CD4-positive, alpha-beta T cell treated with Interleukin-1 beta for 1 hour (primary cell): ENCODE results near the gene LDHB.
"Not testable (repeated sequence)": the region's sequence is repeated elsewhere in the genome, so short reads cannot be mapped to it uniquely, and the experiment has no call there.

Source experiments
- DNase-seq, 2 donors: peaks; one replicate each; pipeline ENCODE4 v3.0.0-alpha.2; 2020 to 2022

The LDHB gene

DNA sequence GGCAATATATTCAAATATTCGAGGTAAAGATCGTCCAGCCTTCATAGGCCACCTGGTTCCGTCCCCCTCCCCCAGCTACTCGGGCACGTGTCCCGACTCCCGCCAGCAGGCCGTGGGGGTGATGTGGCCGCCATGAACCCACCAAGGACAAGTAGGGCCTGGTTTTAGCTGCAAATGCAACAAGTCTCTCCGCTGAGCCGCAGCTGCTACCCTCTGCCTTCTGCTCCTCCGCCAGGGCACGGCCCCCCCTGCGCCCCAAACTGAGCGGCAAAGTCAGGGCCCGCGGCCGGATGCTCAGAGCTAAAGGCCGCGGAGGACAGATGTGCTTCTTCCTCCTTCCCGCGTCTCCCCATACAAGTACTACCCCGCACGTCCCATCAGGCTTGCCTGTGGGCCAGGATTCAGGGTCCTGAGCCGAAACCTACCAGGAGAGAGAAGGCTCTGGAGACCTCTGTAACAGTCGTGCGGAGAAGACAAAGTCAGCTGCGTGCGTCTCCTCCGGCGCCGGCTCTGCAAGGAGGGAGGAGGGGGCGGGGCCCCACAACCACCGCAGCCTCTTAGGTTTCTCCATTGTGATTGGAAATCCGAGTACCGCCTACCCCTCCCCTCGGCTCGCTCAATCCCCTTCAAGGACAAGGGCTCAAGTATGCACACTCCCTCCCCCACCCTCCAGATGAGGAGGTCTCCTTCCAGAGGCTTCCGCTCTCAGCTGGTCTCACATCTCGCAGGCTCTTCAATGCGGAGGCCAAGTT, at the start of gene LDHB:
Gene LDHB, minus strand, starts transcription at position 517 of the 752 bp plus-strand sequence. CDS start 3,171 bp downstream, outside the sequence.
- DNase-seq: peak; percentile 87 to 90

DNA sequence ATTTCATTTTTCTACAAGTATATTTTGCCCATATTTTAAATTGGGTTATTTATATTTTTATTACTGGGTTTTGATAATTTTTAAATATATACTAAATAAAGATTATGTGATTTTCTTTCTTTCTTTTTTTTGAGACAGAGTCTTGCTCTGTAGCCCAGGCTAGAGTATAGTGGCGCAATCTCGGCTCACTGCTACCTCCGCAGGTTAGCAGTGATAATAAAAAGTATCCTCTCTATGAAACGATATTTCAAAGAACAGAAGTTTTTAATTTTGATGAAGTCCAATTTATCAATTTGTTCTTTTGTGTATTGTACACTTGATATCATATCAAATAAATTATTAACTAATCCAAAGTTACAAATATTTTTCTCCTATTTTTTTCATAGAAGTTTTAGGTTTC, 47.2 kb upstream of the LDHB start:
- no peak for DNase-seq

DNA sequence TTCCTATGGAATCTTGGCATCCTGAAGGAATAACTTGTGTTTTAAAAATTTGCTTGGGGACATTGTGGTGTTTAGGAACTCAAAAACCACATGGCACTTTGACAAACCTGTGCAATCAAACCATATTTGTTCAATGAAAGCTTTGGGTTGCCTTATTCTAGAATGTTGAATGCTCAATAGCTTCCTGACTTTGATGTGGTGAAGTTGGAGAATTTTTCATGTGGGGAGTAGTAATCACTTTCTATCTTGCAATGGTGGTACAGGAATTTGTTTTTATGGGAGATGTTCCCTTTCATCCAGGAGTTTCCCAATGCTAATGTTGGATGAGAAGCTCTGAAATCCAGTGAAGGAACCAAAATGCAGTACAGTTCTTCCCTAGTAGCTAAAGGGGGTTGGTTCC, 42.2 kb upstream of the LDHB start:
- no peak for DNase-seq

DNA sequence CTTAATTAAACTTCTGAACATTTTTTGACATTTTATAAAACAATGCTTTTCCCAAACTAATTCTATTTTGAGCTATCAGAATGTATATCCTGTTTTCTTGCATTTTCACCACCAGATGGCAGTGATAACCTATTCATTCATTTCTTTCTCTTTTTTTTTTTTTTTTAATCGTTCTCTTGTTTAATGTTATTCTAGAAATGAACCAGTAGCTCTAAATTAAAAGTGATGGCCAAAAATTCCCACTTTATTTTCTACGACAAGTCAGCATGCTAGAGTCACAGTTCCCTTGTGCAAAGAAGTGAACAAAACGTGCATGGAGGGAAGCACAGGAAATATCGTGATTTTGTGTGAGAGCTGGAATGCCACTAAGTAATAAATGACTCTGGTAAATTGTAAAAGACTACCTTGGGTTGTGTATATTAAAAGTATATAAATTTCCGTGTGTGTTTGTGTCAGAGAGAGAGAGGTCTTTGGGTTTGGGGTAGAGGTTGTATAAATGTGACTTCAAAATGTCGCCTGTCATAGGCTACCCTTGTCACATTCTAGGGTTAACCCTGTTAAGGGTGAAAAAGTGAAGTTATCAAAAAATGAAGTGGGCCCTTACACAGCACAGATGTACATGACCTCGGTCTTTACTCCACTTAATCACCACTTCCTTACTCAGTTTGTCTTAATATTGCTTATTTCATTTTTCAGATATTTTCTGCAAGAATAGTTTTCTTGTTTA, 40.4 kb upstream of the LDHB start:
- peak in 1 of 2 donors; percentile 32 for DNase-seq

DNA sequence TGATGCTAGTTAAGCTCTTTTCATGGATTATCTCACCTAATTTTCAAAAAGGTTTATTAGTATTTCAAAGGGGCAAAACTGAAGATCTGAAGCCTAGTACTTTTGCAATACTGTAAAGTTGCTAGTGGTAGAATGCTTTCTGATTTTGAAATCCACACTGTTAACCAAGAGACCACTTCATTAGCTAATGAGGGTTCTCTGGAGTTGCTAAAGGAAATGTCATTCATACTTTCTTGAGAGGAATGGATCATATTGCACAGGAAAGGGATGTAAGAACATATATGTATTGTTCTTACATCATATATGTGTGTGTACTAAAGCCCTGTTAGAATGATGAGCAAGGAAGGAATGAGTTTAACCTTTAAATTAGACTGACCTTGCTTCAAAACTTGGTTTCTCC, 39.0 kb upstream of the LDHB start:
- DNase-seq: no peak

DNA sequence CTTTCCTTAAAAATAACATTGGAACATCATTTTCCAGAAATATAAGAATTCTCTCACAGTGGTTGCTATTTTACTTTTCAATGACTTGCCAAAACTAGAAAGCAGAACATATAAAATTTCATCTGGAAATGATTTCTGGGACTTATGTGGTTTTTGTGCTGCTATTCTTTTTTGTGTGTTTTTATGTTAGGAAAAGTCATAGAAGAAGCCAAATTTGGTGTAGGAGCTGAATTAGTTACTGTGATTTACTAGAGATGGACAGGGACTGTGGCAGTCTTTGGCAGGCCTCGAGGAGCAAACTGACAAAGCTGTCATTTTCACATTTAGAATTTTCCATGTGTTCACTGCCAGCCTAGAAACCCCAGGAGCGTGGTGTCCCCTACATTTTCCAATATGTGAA, 38.3 kb upstream of the LDHB start:
- no peak for DNase-seq

DNA sequence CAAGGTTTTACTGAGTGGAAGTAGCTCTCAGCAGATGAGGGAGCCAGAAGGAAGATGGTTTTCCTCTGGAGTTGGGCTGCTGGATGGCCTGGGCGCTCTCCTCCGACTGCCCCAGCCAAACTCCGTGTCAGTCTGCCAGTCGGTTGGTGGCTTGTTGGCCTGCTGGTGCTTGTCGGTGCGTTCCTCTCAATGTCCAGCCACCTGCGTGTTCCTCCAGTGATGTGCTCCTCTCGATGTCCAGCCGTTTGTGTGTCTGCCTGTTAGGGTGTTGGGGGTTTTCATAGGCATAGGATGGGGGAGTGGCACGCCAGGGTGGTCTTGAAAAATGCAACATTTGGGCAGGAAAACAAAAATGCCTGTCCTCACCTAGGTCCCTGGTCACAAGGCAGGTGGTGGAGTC, 37.0 kb upstream of the LDHB start:
- DNase-seq: no peak

DNA sequence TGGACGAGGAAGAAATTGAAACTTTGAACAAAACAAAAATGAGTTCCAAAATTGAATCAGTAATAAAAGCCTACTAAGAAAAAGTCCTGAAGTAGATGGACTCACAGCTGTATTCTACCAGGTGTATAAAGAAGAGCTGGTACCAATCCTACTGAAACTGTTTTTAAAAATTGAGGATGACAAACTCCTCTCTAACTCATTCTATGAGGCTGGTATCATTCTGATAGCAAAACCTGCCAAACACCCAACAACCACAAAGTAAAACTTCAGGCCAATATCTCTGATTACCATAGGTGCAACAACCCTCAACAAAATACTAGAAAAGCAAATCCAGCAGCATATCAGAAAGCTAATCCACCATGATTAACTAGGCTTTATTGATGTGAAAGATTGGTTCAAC, 33.9 kb upstream of the LDHB start:
- no peak for DNase-seq

DNA sequence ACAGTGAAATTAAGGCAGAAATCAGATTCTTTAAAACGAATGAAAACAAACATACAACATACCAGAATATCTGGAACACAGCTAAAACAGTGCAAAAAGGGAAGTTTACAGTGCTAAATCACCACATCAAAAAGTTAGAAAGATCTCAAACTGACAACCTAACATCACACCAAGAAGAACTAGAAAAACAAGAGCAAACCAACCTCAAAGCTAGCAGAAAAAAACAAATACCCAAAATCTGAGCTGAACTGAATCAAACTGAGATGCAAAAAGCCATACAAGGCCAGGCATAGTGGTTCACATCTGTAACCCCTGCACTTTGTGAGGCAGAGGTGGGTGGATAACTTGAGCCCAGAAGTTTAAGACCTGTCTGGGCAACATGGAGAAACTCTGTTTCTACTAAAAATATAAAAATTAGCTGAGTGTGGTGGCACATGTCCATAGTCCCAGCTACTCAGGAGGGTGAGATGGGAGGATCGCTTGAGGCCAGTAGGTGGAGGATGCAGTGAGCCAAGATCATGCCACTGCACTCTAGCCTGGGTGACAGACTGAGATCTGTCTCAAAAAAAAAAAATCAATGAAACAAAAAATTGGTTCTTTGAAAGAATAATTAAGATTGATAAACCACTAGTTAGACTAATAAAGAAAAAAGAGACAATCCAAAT, 33.2 kb upstream of the LDHB start:
- no peak for DNase-seq

DNA sequence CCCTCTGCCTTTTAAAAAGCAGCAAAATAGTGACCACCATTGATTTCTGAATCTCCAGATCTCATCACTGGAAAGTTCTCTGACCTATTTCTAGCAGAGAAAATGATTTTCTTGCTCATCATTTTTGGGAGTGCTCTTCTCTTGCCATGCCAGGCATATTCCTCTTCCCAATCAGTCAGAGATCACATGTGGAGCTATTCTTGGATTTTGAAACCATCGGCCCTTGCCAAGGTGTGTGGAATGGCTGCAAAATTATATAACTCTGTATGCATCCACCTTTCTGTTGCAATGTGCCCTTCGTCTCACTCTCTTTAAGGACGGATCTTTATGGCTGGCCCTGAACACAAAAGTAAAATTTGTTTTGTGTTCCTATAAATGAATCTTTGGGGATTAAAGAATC, 25.5 kb upstream of the LDHB start:
- DNase-seq: no peak

DNA sequence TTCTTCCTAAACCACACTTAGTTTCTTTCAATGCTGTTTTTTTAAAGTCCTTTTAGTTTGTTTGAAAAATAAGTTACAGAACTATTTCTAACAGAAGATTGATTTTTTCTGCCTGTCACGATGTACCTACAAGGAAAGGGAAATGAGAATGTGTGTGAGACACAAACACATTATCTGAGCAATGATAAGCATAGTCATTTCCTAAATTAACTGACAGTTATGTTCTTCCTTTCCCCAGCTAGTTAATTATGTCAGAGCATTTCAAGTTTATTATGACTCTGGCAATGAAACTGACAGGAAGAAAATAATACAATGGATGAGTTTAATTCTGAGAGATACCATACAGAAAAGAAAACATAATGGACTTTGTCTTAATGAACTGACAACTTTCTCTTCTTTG, 21.3 kb upstream of the LDHB start:
- no peak for DNase-seq

DNA sequence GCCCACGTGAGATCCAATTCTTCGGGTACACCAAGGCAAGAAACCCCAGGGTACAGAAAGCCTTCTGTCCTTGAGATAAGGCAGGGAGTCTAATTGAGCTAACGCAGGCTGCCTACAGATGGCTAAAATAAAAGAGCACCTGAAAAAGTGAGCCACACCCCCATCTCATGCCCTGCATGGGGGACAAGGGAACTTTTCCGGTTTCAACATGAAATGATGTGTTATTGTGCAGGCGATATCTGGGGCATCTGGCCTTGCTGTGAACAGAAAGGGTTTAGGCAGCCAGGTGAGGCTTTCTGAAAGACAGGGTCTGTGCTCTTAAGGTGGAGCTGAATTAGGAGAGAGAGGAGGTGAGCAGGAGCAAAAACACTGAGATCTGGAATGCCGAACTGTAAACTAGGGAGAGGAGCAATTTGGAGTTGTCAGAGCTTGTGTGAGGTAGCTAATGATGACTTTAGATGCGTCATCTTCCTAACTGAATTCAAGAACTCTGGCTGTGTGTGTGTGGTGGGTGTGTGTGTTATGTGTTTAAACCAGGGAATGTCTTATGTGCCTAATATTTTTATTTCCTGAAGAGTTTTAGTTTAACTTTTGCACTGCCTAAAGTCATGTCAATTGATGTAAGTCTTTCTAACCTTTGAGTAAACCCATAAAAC, 20.1 kb upstream of the LDHB start:
- peak in 1 of 2 donors; percentile 38 for DNase-seq

DNA sequence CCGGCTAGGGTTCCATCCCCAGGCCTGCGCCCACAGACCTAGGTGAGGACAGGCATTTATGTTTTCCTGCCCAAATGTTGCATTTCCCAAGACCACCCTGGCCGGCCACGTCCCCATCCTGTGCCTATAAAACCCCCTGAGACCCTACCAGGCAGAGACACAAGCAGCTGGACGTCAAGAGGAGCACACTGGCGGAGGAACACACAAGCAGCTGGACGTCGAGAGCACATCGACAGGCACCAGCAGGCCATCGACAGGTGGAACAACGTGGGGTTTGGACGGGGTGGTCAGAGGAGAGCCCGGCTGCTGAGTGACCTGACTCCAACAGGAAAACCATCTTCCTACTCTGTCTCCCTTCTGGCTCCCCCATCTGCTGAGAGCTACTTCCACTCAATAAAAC, 19.6 kb upstream of the LDHB start:
- no peak for DNase-seq

DNA sequence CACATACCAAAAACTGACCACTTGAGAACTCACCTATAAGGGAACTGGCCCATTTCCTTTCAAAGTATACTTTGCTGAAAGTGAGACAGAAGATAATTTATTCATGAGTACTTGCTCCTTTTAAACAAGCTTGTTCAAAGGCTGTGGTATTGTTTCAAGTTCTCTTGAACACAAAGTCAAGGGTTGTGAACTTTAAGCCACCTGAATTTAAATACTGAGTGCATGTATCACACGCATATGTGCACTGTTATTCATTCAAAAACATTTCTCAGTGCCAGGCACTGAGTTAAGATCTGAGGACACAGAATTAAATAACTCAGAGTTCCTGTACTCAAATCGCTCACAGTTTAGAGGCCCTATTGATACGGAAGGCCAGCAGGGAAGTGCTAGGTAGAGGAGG, 19.1 kb upstream of the LDHB start:
- DNase-seq: peak in 1 of 2 donors; percentile 22

DNA sequence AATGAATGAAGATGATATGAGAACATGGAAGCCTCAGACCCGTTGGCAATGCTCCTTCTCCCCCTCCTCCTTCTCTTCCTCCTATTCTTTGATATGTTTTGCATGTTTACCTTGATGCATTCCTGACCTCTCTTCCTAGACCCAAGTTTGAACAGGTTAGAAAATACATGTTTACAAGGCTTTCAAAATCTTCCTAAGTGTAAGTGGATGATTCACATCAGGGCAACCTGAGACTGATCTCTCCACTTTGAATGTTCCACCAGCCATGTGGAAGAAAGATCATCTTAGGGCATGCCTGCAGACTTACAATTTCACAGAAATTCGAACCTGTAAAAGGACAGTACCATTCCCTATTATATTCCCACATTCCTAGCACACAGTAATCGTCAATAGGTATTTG, 18.0 kb upstream of the LDHB start:
- DNase-seq: no peak

DNA sequence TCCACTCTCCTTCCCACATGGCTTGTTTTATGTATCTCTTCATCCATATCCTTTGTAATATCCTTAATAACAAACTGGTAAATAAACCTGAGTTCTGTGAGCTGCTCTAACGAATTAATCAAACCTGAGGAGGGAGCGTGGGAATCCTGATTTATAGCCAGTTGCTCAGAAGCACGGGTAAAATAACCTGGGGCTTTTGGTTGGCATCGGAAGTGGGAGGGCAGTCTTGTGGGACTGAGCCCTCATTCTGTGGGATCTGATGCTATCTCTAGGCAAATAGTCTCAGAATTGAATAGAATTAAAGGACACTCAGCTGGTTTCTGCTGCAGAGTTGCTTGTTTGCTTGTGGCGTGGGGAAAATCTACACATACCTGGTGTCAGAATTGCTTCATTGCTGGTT, 17.5 kb upstream of the LDHB start:
- DNase-seq: no peak

DNA sequence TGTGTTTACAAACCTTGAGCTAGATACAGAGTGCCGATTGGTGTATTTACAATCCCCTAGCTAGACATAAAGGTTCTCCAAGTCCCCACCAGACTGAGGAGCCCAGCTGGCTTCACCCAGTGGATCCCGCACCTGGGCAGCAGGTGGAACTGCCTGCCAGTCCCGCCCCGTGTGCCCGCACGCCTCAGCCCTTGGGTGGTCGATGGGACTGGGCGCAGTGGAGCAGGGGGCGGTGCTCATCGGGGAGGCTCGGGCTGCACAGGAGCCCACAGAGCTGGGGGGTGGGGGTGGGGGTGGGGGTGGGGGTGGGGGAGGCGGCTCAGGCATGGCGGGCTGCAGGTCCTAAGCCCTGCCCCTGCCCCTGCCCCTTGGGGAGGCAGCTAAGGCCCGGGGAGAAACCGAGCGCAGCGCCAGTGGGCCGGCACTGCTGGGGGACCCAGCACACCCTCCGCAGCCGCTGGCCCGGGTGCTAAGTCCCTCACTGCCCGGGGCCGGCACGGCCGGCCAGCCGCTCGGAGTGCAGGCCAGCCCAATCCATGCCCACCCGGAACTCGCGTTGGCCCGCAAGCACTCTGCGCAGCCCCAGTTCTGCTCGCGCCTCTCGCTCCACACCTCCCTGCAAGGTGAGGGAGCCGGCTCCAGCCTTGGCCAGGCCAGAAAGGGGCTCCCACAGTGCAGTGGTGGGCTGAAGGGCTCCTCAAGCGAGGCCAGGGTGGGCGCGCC, 16.3 kb upstream of the LDHB start:
- DNase-seq: not testable (repeated sequence)

DNA sequence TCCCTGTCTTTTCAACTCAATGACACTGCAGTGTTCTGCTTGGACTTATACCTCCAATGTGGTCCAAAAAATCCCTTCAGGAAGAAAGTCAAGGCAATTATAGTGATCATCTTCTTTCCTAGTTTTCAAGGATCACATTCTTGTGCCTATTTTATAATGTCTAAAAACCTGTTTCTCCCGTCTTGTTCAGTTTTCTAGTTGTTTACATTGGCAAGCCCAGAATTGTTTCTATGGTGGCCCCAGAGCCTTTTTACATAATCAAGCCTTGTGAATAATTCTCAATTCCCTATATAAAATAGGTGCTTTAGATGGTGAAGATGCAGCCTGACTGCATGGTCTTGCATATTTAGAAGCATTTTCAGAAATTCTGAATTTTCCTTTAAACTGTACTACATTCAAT, 14.5 kb upstream of the LDHB start:
- no peak for DNase-seq

DNA sequence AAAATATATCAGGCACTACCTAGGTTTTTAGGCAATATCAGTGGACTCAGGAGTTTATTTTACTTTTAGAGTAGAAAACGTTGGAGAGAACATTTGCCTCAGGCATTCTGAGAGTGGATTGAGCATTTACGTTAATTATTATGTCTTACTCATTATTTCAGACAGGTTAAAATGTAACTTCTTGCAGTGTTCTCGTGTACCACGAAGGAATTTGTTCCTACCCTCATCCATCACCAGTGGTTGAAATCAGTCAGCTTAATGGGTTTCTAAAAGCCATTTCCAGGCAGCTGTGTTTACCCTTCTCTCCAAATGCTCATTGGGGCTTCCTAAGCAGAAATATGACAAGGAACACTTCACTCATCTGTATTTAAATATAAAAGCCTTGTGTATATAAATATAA, 9.1 kb upstream of the LDHB start:
- DNase-seq: no peak

DNA sequence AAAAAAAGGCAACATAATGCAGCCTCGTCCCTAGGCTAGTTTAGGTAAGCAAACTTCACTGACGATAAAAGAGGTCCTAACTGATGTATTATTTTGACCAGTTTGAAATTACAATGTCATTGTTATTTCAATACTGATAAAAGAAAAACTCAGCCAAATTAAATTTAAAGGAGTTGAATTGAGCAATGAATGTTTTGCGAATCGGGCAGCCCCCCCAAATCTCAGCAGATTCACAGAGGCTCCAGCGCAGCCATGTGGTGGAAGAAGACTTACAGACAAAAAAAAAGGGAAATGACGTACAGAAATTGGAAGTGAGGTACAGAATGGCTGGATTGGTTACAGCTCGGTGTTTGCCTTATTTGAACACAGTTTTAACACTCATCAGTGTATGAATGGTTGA, 8.2 kb upstream of the LDHB start:
- DNase-seq: no peak

DNA sequence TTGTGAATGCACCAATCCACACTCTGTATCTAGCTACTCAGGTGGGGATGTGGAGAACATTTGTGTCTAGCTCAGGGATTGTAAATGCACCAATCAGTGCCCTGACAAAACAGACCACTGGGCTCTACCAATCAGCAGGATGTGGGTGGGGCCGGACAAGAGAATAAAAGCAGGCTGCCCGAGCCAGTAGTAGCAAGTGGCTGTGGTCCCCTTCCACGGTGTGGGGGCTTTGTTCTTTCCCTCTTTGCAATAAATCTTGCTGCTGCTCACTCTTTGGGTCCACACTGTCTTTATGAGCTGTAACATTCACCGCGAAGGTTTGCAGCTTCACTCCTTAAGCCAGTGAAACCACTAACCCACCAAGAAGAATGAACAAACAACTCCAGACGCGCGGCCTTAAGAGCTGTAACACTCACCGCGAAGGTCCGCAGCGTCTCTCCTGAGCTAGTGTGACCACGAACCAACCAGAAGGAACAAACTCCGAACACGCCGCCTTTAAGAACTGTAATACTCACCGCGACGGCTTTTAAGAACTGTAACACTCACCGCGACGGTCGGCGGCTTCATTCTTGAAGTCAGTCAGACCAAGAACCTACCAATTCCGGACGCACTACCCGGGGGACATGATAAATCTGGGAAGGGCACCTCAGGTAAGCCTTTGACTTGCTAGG, 4.6 kb upstream of the LDHB start:
- DNase-seq: no peak

DNA sequence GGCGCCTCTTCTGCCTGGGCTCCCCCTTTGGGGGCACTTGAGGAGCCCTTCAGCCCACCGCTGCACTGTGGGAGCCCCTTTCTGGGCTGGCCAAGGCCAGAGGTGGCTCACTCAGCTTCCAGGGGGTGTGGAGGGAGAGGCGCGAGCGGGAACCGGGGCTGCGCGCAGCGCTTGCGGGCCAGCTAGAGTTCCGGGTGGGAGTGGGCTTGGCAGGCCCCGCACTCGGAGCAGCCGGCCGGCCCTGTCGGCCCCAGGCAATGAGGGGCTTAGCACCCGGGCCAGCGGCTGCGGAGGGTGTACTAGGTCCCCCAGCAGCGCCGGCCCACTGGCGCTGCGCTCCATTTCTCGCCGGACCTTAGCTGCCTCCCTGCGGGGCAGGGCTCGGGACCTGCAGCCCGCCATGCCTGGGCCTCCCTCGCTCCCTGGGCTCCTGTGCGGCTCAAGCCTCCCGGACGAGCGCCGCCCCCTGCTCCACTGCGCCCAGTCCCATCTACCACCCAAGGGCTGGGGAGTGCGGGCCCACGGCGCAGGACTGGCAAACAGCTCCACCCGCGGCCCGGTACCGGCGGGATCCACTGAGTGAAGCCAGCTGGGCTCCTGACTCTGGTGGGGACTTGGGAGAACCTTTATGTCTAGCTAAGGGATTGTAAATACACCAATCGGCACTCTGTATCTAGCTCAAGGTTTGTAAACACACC, 3.9 kb upstream of the LDHB start:
- not testable (repeated sequence) for DNase-seq
